Activated CD4-positive, alpha-beta T cell treated with anti-CD3 and anti-CD28 coated beads for 4 hours (primary cell): Measurements from ENCODE around the gene PLG.
"Not testable (repeated sequence)": the region's sequence is repeated elsewhere in the genome, so short reads cannot be mapped to it uniquely, and the experiment has no call there.

Experiments used
- DNase-seq, 2 donors: peaks; one replicate each; pipeline ENCODE4 v3.0.0-alpha.2; 2020

The PLG gene

GRCh38 chr6:160708993-160709392, 6.9 kb downstream of the PLG start:
- DNase-seq = not testable (repeated sequence)

GRCh38 chr6:160714731-160715316, 12.8 kb downstream of the PLG start:
- DNase-seq = no peak

GRCh38 chr6:160730911-160731310, 28.9 kb downstream of the PLG start:
- no peak for DNase-seq

- peak in 1 of 2 donors; percentile 1 for DNase-seq
Measured at GRCh38 chr6:160733050-160733646, 31.1 kb downstream of the PLG start.

GRCh38 chr6:160734627-160735026, 32.6 kb downstream of the PLG start:
- no peak for DNase-seq

GRCh38 chr6:160735523-160735922, 33.5 kb downstream of the PLG start:
- DNase-seq = no peak

GRCh38 chr6:160737934-160738333, 35.9 kb downstream of the PLG start:
- no peak for DNase-seq

GRCh38 chr6:160739955-160740354, 37.9 kb downstream of the PLG start:
- DNase-seq = no peak

GRCh38 chr6:160741012-160741411, 39.0 kb downstream of the PLG start:
- DNase-seq = not testable (repeated sequence)

- DNase-seq = no peak
Measured at GRCh38 chr6:160742090-160742489, 40.0 kb downstream of the PLG start.

- DNase-seq = no peak
Measured at GRCh38 chr6:160750276-160750689, 48.2 kb downstream of the PLG start.

GRCh38 chr6:160753211-160753610, 51.2 kb downstream of the PLG start:
- DNase-seq = not testable (repeated sequence)

- DNase-seq = no peak
Measured at GRCh38 chr6:160755165-160755564, 53.1 kb downstream of the PLG start.

GRCh38 chr6:160756021-160756420, 54.0 kb downstream of the PLG start:
- no peak for DNase-seq

GRCh38 chr6:160756871-160757270, 54.8 kb downstream of the PLG start:
- DNase-seq = no peak

GRCh38 chr6:160764847-160765246, 62.8 kb downstream of the PLG start:
- DNase-seq = no peak

GRCh38 chr6:160765412-160765811, 63.4 kb downstream of the PLG start:
- DNase-seq = no peak

- DNase-seq = no peak
Measured at GRCh38 chr6:160766657-160766988, 64.6 kb downstream of the PLG start.

- DNase-seq = peak; percentile 8 to 33
Measured at GRCh38 chr6:160766989-160767646, 65.1 kb downstream of the PLG start.

- no peak for DNase-seq
Measured at GRCh38 chr6:160767647-160768019, 65.6 kb downstream of the PLG start.

GRCh38 chr6:160768101-160768500, 66.1 kb downstream of the PLG start:
- DNase-seq = no peak

GRCh38 chr6:160774399-160774798, 72.4 kb downstream of the PLG start:
- DNase-seq = no peak

- no peak for DNase-seq
Measured at GRCh38 chr6:160775792-160776580, 73.9 kb downstream of the PLG start.

- DNase-seq = not testable (repeated sequence)
Measured at GRCh38 chr6:160779095-160779494, 77.1 kb downstream of the PLG start.
